ENCODE measurements around the gene KIF19. TPM values are rescaled to one million over a fixed set of nuclear protein-coding genes. Genes with fewer than 3 reads are reported as not detected.
"Not testable (repeated sequence)": the region's sequence is repeated elsewhere in the genome, so short reads cannot be mapped to it uniquely, and the experiment has no call there.

The KIF19 gene
- total RNA-seq, 1 donor from 2014 or later = 1.9 TPM

DNA sequence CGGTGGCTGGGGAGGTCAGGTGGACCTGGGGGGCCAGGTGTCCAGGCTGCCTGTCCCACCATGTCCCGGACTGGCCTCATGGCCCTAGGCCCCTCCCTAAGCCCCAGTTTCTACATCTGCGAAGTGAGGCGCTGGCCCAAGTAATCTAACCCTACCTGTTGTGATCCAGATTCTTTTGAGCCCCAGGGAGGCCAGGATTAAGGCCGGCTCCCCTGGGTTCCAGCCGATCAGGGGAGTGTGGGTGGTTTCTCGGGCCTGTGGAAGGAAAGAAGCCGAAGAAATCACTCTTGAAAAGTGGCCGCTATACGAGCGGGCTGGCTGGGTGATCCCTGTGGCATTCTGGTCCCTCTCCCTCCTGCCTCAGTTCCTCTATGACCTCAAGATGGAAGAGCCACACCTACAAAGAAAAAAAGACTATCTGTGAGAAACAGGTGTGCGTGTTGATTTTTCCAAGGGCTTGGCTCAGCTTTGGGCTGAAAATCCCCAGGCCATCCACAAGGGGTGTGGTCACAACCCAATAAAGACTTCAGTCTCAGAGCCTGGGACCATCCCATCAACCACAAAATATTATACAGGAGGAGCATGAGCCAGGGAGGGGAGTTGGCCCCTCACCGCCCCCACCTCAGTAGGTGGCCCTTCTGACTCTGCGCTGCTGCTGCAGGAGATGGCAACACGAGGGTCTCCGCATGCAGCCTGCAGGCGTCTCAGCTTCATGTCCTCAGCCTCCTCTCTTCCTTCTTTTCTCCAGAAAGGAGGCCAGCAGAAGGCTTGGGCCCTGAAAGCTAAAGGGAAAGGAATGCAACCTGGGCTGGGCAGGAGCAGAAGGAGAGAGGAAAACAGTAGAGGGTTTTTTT is 61.6 kb downstream of the KIF19 start:
- no peak for DNase-seq (ENCODE audit: low spot score)

DNA sequence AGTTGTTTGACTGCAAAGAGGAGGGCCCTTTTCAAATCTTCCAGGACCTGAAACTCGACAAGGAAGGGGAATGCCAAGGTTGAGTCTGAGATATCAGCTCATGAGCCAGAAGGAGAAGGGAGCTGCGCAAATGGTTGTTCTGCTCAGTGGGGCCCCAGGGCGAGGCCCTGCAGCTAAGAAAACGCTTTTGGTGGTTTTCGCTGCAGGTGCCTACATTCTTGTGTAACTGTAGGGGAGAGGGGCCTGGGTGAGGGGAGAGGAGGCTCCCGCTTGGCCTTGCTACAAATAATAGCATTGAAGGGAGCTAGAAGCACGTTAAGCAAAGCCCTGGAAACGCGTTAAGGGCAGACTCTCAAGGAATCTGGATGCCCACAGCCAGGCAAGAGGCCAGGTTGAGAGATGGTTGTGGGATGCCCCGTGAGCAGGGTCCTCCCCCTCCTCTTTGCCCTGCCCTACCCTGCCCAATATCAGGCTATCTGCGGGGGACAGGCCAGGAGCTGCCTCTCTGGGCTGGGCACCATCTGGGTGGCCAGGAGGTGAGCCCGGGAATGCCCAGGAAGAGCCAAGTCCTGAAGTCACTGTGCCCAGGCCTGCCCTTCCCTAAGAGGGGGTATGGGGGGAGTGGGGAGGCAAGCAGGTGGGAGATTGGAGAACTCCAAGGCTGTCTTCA is 63.2 kb downstream of the KIF19 start:
- DNase-seq (ENCODE audit: low spot score) = no peak

DNA sequence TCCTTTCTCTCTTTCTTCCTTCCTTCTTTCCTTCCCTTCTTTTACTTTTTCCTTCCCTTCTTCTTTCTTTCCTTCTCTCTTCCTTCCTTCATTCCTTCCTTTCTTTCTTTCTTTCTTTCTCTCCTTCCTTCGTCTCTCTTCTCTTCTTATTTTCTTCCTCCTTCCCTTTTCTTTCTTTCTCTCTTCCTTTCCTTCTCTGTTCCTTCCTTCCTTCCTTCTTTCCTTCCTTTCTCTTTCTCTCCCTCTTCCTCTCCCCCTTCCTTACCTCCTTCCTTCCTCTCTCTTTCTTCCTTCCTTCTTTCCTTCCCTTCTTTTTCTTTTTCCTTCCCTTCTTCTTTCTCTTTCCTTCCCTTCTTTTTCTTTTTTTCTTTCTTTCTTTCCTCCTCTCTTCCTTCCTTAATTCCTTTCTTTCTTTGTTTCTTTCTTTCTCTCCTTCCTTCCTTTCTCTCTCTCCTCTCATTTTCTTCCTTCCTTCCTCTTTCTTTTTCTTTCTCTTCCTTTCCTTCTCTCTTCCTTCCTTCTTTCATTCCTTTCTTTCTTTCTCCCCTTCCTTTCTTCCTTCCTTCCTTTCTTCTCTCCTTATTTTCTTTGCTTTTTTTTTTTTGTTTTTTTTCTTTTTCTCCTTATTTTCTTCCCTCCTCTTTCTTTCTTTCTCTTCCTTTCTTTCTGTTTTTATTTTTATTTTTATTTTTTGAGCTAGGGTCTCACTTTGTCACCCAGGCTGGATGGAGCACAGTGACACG is 64.1 kb downstream of the KIF19 start:
- no peak for DNase-seq (ENCODE audit: low spot score)

DNA sequence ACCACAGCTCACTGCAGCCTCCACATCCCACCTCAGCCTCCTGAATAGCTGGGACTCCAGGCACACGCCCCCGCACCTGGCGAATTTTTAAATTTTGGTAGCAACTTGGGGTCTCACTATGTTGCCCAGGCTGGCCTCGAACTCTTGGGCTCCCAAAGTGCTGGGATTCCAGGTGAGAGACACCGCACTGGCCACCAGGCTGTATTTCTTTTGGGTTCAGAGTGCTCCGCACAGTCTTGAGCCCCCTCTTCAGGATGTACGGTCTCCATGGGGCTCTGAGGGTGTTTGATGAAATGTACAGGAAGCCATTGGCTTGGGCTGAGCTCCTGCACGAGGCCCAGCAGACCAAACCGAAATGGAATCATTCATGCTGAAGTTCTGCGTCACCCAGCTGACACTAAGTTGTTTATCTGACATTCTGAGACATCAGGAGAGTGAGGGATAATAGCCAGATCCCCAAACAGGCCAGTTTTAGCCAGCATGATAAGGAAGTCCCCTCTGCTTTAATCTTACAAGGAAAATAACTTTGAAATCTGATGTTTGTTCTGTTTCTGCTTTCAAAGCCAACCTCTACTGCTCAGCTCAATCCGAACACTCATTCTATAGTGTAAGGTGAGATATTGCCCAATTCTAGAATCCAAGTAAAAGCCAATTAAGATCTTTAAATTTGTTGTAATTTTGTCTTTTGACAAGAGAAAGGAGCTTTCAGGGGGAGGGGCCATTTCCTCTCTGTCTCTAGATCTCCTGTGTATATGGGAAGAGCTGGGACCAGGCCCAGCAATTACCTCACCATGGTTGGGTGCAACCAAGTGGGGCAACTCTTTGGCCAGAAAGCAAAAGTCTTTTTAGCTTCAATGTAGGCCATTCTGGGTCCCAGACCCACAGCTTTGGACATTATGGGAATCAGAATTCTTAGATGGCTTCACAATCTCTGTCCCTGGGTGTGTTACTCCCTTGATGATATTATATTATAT is 64.9 kb downstream of the KIF19 start:
- DNase-seq (ENCODE audit: low spot score) = no peak

DNA sequence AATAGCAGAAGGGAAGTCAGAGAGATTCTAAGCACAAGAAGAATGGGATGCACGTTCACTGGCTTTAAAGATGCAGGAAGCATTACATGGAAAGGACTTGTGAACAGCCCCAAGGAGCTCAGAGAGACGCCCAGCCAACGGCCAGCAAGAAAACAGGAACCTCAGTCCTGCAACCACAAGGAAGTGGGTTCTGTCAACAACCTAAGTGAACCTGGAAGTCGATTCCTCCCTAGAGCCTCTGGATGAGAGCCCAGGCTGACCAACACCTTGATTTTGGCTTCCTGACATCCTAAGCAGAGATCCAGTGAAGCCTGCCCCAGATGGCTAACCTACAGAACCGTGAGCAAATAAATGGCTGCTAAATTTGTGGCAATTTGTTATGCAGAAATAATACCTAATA is 65.7 kb downstream of the KIF19 start:
- DNase-seq (ENCODE audit: low spot score) = no peak

DNA sequence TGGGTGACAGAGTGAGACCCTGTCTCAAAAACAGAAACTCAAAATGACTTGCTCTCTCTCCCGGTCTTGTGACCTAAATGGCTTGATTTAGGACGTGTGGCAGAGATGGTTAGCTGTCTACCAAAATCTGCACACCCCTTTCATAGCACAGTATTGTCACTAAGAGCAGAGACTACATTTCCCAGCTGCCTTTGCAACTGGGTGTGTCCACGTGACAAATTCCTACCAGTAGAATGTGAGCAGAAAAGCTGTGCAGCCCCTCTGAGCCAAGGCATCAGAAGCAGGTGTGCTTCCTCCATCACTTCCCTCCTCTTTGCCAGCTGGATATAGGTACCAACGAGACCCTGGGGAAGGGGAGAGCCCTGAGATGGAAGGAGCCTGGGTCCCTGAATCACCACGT is 66.8 kb downstream of the KIF19 start:
- DNase-seq (ENCODE audit: low spot score) = no peak

DNA sequence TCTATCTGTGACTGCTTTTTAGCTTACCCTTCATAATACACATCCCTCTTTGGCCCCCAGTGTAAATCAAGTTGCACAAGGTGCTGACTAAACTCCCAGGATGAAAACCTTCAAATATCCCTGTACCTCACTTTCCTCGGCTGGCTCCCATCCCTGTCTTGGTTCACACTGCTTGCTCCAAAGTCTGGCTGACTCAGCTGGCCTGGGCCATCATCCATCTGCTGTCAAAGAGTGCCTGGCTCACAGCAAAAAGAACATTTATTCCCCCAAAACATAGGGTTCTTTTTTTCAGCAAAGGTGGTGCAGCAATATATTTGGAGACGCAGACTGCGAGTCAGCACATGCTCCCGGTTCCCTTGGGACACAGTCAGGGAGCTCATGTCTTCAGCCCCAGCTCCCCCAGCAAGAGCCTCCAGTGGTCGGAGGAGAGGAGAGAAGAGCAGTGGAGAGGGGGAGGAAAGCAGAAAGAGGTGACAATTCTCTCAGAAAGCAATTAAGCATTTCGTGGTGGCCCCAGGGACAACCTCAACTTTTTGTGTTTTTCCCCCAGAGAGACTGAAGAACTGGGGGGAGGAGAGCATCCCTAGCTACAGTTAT is 67.4 kb downstream of the KIF19 start:
- DNase-seq (ENCODE audit: low spot score) = no peak

DNA sequence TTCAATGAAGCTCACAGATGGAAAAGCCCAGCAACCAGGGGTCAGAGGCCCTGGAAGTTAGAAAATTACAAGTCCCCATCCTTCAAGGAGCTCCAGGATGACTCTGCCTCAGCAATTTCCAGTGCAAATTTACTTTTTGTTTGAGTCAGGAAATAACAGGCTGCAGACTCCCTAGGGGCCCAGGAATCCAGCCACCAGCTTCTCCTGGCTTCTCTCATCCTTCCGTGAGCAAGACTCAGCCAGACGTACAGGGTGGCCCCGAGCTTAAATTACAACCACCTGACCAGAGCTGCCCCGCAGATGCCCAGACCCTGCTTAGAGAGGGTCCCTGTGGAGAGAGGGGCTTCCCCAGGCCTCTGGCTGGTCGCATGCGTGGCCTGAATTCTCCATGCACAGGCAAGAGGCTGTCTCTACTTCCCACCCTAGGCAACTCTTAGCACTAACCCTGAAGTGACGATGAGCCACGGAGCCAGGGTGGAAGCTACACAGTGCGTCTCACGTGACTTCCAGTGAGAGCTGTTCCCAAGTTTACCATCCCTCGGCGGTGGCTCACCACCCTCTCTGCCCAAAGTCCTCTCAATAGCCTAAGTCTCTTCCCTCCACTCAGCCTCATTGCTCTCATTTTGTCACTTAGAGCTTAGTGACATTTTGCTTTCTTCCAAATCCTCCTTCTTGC is 68.4 kb downstream of the KIF19 start:
- DNase-seq (ENCODE audit: low spot score) = no peak

DNA sequence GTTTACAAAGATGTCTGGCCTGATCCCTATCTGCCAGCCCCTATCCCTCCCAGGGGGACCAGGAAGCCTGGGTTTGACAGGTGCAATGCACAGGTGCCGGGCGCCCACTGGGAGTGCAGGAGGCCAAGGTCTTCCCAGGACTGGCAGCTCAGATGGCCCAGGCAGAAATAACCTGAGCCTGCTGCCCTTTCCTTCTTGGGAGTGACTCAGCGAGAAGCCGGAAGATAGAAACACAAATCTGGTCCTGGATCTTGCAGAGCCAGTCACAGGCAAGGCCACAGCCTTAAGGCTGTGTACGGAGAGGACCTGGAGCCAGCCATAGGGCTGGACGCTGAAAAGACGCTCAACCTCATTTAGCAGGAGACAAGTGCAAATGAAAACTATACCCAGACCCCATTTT is 69.0 kb downstream of the KIF19 start:
- DNase-seq (ENCODE audit: low spot score) = no peak

DNA sequence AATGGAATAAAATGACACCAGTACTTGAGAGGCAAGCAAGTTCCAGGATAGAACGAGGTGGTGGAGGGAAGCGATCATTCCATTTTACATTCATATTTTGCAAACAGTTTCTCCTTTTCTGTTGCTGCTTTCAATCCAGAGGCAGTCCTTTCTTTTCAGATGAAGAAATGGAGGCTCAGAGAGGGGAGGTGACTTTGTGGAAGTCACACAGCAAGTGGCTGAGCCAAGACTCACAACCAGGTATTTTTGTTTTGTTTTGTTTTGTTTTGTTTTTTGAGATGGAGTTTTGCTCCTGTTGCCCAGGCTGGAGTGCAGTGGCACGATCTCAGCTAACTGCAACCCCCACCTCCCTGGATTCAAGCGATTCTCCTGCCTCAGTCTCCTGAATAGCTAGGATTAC is 70.5 kb downstream of the KIF19 start:
- no peak for DNase-seq (ENCODE audit: low spot score)

DNA sequence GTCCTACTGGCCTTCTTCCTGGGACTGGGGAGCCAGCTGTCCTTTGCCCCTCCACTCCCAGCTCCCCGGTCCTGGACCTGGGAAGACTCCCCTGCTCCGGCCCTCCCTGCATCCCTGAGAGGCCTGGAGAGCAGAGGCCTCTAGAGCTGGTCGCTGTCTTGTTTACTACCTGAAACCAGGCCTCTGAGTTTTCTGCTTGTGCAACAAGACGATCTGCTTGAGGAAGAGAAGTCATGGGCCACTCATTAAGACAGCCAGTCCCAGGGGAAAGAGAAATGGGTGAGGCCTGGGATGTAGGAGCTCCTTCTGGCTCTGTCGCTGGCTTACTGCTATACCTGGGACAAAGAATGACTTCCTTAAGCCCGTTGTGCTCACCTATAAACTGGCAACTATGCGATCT is 76.0 kb downstream of the KIF19 start:
- no peak for DNase-seq (ENCODE audit: low spot score)

DNA sequence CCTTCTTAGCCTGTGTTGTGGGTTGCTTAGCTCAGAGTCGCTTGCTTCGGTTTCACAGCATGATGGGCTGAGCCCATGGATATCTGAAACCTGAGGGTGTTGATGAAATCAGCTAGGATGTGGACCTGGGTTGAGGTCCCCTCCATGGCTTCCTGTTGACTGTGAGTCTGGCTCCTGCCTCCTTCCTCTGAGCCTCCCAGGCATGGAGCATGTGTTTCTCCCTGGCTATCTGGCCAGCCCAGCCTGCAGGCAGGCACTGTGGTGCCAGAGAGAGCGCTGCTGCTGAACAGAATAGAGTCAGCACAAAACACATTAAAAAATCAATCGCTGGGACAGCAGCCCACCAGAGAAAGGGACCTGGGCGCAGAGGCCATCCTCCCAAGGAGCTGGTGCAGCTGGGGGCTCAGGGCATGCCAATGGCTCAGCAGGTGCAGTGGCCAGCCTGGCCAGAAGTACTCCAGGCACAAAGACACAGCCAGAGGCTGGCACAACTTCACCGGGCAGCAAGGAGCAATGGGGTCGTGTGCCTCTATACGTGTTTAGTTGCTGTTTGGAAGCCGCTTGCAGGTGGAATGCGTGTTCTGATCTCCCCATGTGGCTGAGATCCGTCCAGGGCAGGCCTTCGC is 77.6 kb downstream of the KIF19 start:
- no peak for DNase-seq (ENCODE audit: low spot score)

DNA sequence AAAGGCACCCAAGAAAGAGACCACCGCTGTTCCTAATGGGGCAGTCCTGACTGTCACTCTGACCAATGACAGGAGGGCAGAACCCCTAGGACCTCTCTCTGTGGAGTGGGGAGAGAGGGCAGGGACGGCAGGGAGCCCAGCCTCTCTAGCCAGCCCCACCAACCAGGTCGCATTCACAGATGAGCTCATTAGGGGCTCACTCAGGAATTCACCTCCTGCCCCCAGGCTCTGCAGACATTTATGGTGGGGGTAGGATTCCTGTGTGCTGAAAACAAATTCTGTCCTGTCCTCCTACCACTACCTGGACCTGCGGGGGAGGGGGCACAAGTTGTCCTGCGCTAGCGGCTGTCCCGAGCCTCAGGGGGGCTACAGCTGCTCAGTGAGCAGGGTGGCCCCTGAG is 78.2 kb downstream of the KIF19 start:
- DNase-seq (ENCODE audit: low spot score) = no peak

DNA sequence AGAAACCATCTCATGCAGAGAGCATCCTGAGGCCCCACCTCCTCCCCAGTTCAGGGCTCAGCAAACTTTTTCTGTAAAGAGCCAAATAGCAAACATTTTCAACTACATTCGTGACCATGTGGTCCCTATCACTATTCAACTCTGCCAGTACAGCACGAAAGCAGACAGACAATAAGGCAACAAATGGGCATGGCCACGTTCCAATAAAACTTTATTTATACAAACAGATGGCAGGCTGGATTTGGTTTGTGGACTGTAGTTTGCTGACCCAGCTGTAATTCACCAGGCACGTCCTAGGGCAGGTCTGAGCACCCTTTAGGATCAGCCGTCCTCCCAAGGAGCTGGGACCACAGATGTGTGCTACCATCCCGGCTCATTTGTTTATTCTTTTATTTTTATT is 78.8 kb downstream of the KIF19 start:
- DNase-seq (ENCODE audit: low spot score) = no peak

DNA sequence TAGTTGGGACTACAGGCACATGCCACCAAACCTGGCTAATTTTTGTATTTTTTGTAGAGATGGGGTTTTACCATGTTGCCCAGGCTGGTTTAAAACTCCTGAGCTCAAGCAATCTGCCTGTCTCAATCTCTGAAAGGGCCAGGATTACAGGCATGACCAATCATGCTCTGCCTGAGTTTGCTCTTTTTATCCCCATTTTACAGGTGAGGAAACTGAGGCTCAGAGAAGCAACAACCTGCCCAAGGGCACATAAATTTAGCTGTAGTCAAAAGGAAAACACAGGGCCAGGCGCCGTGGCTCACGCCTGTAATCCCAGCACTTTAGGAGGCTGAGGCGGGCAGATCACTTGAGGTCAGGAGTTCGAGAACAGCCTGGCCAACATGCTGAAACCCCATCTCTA is 79.3 kb downstream of the KIF19 start:
- not testable (repeated sequence) for DNase-seq (ENCODE audit: low spot score)

All from mesenteric fat pad (tissue), 1 donor.